CD14-positive monocyte (primary cell): ENCODE measurements around the gene LZTR1. TPM values are rescaled to one million over a fixed set of nuclear protein-coding genes. Genes with fewer than 3 reads are reported as not detected.
A peak's percentile ranks its signal among the peaks of the same experiment; 100 is the strongest.
"Not testable (repeated sequence)": the region's sequence is repeated elsewhere in the genome, so short reads cannot be mapped to it uniquely, and the experiment has no call there.

Experiments used
- DNase-seq, 3 donors: peaks; one replicate each; pipeline ENCODE4 v3.0.0-alpha.2; 2011 to 2022
- H2AFZ ChIP-seq: 2 replicates; pipeline ENCODE4 v1.6.0; 2012; ENCODE audit warnings: mild to moderate bottlenecking, low read depth, low read length, inconsistent platforms; ENCODE audit not compliant: insufficient read depth, poor library complexity, severe bottlenecking
- H3K27ac ChIP-seq, 2 donors: 1 replicate in 1 of 2; 2 replicates in 1 of 2; pipeline ENCODE4 v1.5.1; 2012 to 2013; ENCODE audit warnings: low read length in 2 of 2, control low read depth in 1 of 2, inconsistent platforms in 1 of 2, low read depth in 1 of 2, mild to moderate bottlenecking in 1 of 2
- H3K27me3 ChIP-seq, 2 donors: one replicate each; pipeline versions ENCODE4 v1.6.0 to v1.6.1; 2011 to 2013; ENCODE audit warnings: low read length in 2 of 2; ENCODE audit not compliant: control insufficient read depth in 2 of 2, insufficient read depth in 2 of 2
- H3K36me3 ChIP-seq, 2 donors: replicated peaks in 1 of 2; 1 replicate in 1 of 2; 2 replicates in 1 of 2; pipeline versions ENCODE4 v1.5.1 to v1.6.1; 2012 to 2013; ENCODE audit warnings: low read length in 2 of 2, control low read depth in 1 of 2, inconsistent platforms in 1 of 2, mild to moderate bottlenecking in 1 of 2; ENCODE audit not compliant: insufficient read depth in 2 of 2, control insufficient read depth in 1 of 2
- H3K4me1 ChIP-seq, 2 donors: 1 replicate in 1 of 2; 2 replicates in 1 of 2; pipeline versions ENCODE4 v1.5.1 to v1.6.1; 2012 to 2013; ENCODE audit warnings: low read length in 2 of 2, control low read depth in 1 of 2, inconsistent platforms in 1 of 2, mild to moderate bottlenecking in 1 of 2, moderate library complexity in 1 of 2; ENCODE audit not compliant: insufficient read depth in 2 of 2, control insufficient read depth in 1 of 2
- H3K4me2 ChIP-seq: replicated peaks from 2 replicates; pipeline ENCODE3; 2012; ENCODE audit warnings: low read length, moderate library complexity, mild to moderate bottlenecking; ENCODE audit not compliant: poor library complexity, severe bottlenecking; ENCODE audit errors: extremely low read depth
- H3K4me3 ChIP-seq, 3 experiments: fragments of 200-600 bp in 1 of 3; sonication (generic) in 1 of 3; replicated peaks in 1 of 3; 1 replicate in 2 of 3; 2 replicates in 1 of 3; pipeline ENCODE4 v1.5.1; 2011 to 2013; ENCODE audit warnings: low read length in 3 of 3, mild to moderate bottlenecking in 3 of 3, control low read depth in 2 of 3, low read depth in 2 of 3, inconsistent platforms in 1 of 3, moderate library complexity in 1 of 3
- H3K79me2 ChIP-seq: 2 replicates; pipeline ENCODE4 v1.6.0; 2012; ENCODE audit warnings: mild to moderate bottlenecking, control low read depth, inconsistent platforms, low read length, moderate library complexity; ENCODE audit not compliant: insufficient read depth
- H3K9ac ChIP-seq: 2 replicates; pipeline ENCODE4 v1.6.0; 2017; ENCODE audit warnings: low read length, mild to moderate bottlenecking; ENCODE audit not compliant: insufficient read depth, poor library complexity, severe bottlenecking
- H3K9me3 ChIP-seq, 2 donors: replicated peaks in 1 of 2; 1 replicate in 1 of 2; 2 replicates in 1 of 2; pipeline versions ENCODE4 v1.5.1 to v1.6.1; 2012 to 2013; ENCODE audit warnings: low read length in 2 of 2, control low read depth in 1 of 2; ENCODE audit not compliant: control insufficient read depth in 1 of 2, insufficient read depth in 1 of 2
- H4K20me1 ChIP-seq: 2 replicates; pipeline ENCODE4 v1.6.0; 2012; ENCODE audit warnings: mild to moderate bottlenecking, low read length, control low read depth, moderate library complexity; ENCODE audit not compliant: insufficient read depth
- H3K27ac Mint-ChIP-seq, 7 donors: one replicate each; pipeline ENCODE4 v1.8.0; 2020; ENCODE audit warnings: mild to moderate bottlenecking in 7 of 7, mixed read lengths in 7 of 7, moderate library complexity in 6 of 7, inconsistent platforms in 2 of 7
- H3K27me3 Mint-ChIP-seq, 3 donors: one replicate each; pipeline ENCODE4 v1.8.0; 2021 to 2022; ENCODE audit warnings: low read depth in 3 of 3, mild to moderate bottlenecking in 3 of 3, mixed read lengths in 3 of 3, moderate library complexity in 3 of 3, inconsistent platforms in 1 of 3
- H3K36me3 Mint-ChIP-seq, 2 donors: one replicate each; pipeline ENCODE4 v1.8.0; 2020; ENCODE audit warnings: mixed read lengths in 2 of 2, inconsistent platforms in 1 of 2, mild to moderate bottlenecking in 1 of 2
- H3K4me1 Mint-ChIP-seq: one replicate; pipeline ENCODE4 v1.8.0; 2020; ENCODE audit warnings: mild to moderate bottlenecking, mixed read lengths
- H3K4me3 Mint-ChIP-seq, 2 donors: one replicate each; pipeline ENCODE4 v1.8.0; 2020; ENCODE audit warnings: mild to moderate bottlenecking in 2 of 2, mixed read lengths in 2 of 2, moderate library complexity in 1 of 2
- H3K9me3 Mint-ChIP-seq, 7 donors: one replicate each; pipeline ENCODE4 v1.8.0; 2020 to 2022; ENCODE audit warnings: mixed read lengths in 7 of 7, mild to moderate bottlenecking in 6 of 7, moderate library complexity in 6 of 7, inconsistent platforms in 2 of 7
- CTCF ChIP-seq: fragments of 200-600 bp; IDR thresholded peaks from one replicate; pipeline ENCODE4 v1.8.0; 2022; ENCODE audit warnings: antibody characterized with exemption, mild to moderate bottlenecking
- WGBS: methylation state at CpG from one replicate; pipeline ENCODE4 v1.1.5; 2013; ENCODE audit warnings: missing lambda C conversion rate; ENCODE audit not compliant: insufficient coverage; 5-methylcytosine and 5-hydroxymethylcytosine counted together
- intact Hi-C, 2 donors: fragments of 100-400 bp; cut with micrococcal nuclease; formaldehyde crosslinking; loops; one replicate each; pipeline versions ENCODE4 v1.15.0 to v1.15.1; 2023
- polyA plus RNA-seq, 3 donors: library from polyadenylated mRNA; depleted of rRNA in 1 of 3; unstranded in 2 of 3; stranded (reverse) in 1 of 3; fragments of 300-500 nt in 2 of 3; fragments of >200 nt in 1 of 3; fragmentation: Illumina TruSeq in 2 of 3; gene quantifications; 1 replicate in 2 of 3; 2 replicates in 1 of 3; pipeline ENCODE4 v1.2.3, GENCODE V29; 2012 to 2021

Gene LZTR1
- polyA plus RNA-seq, 3 donors: 7.1 to 63.3 (median 11.5) TPM

- H3K9me3 Mint-ChIP-seq, H3K4me2 ChIP-seq, H3K9me3 ChIP-seq, H3K4me3 ChIP-seq, H3K9ac ChIP-seq, DNase-seq, H3K27me3 Mint-ChIP-seq, H3K27me3 ChIP-seq, H3K27ac ChIP-seq, H3K4me3 Mint-ChIP-seq, H2AFZ ChIP-seq, intact Hi-C loops, H3K4me1 ChIP-seq: not testable (repeated sequence)
- Histone ChIP-seq H3K36me3 (peaks cover 22 to 65% of the 10 kb centered on the region in 2 donors), H3K79me2 (peaks cover 99% of the 10 kb centered on the region), H4K20me1 (peaks cover 100% of the 10 kb centered on the region)
- peak overlapping the region in 2 of 7 donors; percentile 15 to 55 for H3K27ac Mint-ChIP-seq
- H3K36me3 Mint-ChIP-seq: peaks cover 40 to 63% of the 10 kb centered on the region in 2 donors
- H3K4me1 Mint-ChIP-seq: peaks cover 23% of the 10 kb centered on the region
- WGBS: 91% methylated on average over 4 of the region's 11 CpGs
These were observed 46.1 kb upstream of the LZTR1 start for GRCh38 chr22:20935780-20936539.

DNA sequence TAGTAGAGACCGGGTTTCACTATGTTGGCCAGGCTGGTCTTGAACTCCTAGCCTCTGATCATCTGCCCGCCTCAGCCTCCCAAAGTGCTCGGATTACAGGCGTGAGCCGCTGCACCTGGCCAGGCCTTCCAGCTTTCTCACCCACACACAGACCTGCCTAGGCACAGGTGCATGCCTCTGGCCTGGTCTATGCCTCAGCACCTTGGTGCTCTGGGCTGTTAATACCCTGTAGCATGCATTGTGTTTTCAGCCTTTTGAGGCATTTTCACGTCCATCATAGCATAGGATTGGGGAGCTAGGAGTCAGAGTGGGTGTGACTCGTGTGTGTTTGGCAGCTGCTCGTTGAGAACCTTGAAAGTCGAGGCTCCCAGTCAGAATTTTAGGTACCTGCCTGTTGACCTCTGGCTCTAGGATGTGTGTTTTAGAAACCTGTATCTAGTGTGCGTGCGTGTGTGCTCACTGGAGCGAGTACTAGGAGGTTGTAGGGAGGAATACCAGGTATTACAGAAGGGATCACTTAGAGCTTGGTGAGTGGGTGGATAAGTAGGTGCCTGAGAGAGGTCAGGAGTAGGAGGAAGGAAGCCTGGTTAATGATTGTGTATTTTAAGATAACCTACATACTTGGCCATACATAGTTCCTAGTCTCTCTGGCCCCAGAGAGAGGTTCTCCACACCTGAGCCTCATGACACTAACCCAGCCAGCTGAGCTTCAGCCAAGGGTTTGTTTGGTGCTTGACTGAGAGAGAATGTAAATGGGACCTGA is 44.9 kb upstream of the LZTR1 start:
- peaks cover 22 to 64% of the 10 kb centered on the region in 2 donors for H3K36me3 ChIP-seq
- H4K20me1 ChIP-seq: peaks cover 98% of the 10 kb centered on the region
- H3K4me1 Mint-ChIP-seq: peaks cover 21% of the 10 kb centered on the region
- H3K4me1 ChIP-seq: no peaks in the 10 kb centered on the region
- H3K4me3 Mint-ChIP-seq: no peak overlapping the region
- peak overlapping the region; percentile 5 to 82 (median 47) for H3K27ac Mint-ChIP-seq
- 88% methylated on average over 12 of the region's 12 CpGs for WGBS
- no peak overlapping the region for H2AFZ ChIP-seq
- peaks cover 98% of the 10 kb centered on the region for H3K79me2 ChIP-seq
- peaks cover 0 to 2% (median 0%) of the 10 kb centered on the region in 3 donors for H3K27me3 Mint-ChIP-seq
- H3K9me3 Mint-ChIP-seq: no peaks in the 10 kb centered on the region
- H3K27me3 ChIP-seq: no peaks in the 10 kb centered on the region
- H3K9ac ChIP-seq: no peak overlapping the region
- no peak overlapping the region for H3K4me3 ChIP-seq
- peak overlapping the region in 1 of 2 donors; percentile 31 for H3K27ac ChIP-seq
- no peak overlapping the region for H3K4me2 ChIP-seq
- intact Hi-C loops: no loop called here
- no peak for TF ChIP-seq CTCF
- H3K36me3 Mint-ChIP-seq: peaks cover 40 to 67% of the 10 kb centered on the region in 2 donors
- DNase-seq: no peak
- no peaks in the 10 kb centered on the region for H3K9me3 ChIP-seq
